GM23338 (cell line): ENCODE data around the gene EPHA5. TPM values are rescaled to one million over a fixed set of nuclear protein-coding genes. Genes with fewer than 3 reads are reported as not detected.

Source experiments
- CREB1 ChIP-seq: fragments of 250-450 bp; sonication (Bioruptor Pico); IDR thresholded peaks from 2 replicates; pipeline ENCODE4 v1.5.0; 2020; ENCODE audit warnings: low read depth, mild to moderate bottlenecking, moderate library complexity
- ETS1 ChIP-seq: IDR thresholded peaks from 2 replicates; pipeline ENCODE4 v1.6.1; 2016; ENCODE audit warnings: antibody characterized with exemption
- EZH2 ChIP-seq: fragments of 200-600 bp; sonication (generic); IDR thresholded peaks from one replicate; pipeline ENCODE4 v1.8.0; 2017; ENCODE audit warnings: antibody characterized with exemption, mild to moderate bottlenecking, low read depth; ENCODE audit not compliant: unreplicated experiment
- EZH2phosphoT487 ChIP-seq: fragments of 200-600 bp; sonication (generic); IDR thresholded peaks from one replicate; pipeline ENCODE4 v1.8.1; 2018; ENCODE audit warnings: antibody characterized with exemption; ENCODE audit not compliant: unreplicated experiment
- JUNB ChIP-seq: IDR thresholded peaks from one replicate; pipeline ENCODE4 v1.6.1; 2016; ENCODE audit warnings: antibody characterized with exemption; ENCODE audit not compliant: unreplicated experiment
- NANOG ChIP-seq: IDR thresholded peaks from 2 replicates; pipeline ENCODE4 v1.6.1; 2016; ENCODE audit warnings: antibody characterized with exemption, borderline replicate concordance
- POLR2AphosphoS5 ChIP-seq: IDR thresholded peaks from 2 replicates; pipeline ENCODE4 v1.6.1; 2016; ENCODE audit warnings: antibody characterized with exemption, low read depth
- REST ChIP-seq: IDR thresholded peaks from one replicate; pipeline ENCODE4 v1.6.1; 2018; ENCODE audit warnings: antibody characterized with exemption; ENCODE audit not compliant: unreplicated experiment
- STAT1 ChIP-seq: IDR thresholded peaks from one replicate; pipeline ENCODE4 v1.6.1; 2016; ENCODE audit warnings: antibody characterized with exemption; ENCODE audit not compliant: unreplicated experiment
- ZNF331 ChIP-seq: fragments of 250-450 bp; sonication (Bioruptor Pico); IDR thresholded peaks from 2 replicates; pipeline ENCODE4 v1.5.0; 2020; ENCODE audit warnings: low read depth, mild to moderate bottlenecking, moderate library complexity
- ZNF462 ChIP-seq: fragments of 250-450 bp; sonication (Bioruptor Pico); IDR thresholded peaks from 2 replicates; pipeline ENCODE4 v1.5.0; 2020; ENCODE audit warnings: mild to moderate bottlenecking, moderate library complexity
- polyA plus RNA-seq: library from polyadenylated mRNA; unstranded; fragments of >200 nt; fragmentation: Nextera tagmentation; extraction: Ambion mirVana; gene quantifications from 2 replicates; pipeline ENCODE4 v1.2.1, GENCODE V29; 2016
- total RNA-seq: library from RNA; depleted of rRNA; stranded (reverse); fragments of >200 nt; shearing (Covaris generic); gene quantifications from 2 replicates; pipeline ENCODE4 v1.2.3, GENCODE V29; 2014

The EPHA5 gene
- total and polyA plus RNA-seq, 2 experiments from 2014 or later, result 0.05 to 0.24 TPM

- TF ChIP-seq ZNF462 (CRISPR knock-in tag) (no peak), JUNB (no peak), EZH2 (no peak), NANOG (no peak), ETS1 (no peak), REST (no peak), POLR2AphosphoS5 (no peak), EZH2phosphoT487 (no peak), CREB1 (no peak), STAT1 (no peak), ZNF331 (CRISPR knock-in tag) (no peak)
Measured at GRCh38 chr4:65654976-65655375, 15.3 kb downstream of the EPHA5 start (continued).
